ENCODE results near the gene CCNF.

The CCNF gene

DNA sequence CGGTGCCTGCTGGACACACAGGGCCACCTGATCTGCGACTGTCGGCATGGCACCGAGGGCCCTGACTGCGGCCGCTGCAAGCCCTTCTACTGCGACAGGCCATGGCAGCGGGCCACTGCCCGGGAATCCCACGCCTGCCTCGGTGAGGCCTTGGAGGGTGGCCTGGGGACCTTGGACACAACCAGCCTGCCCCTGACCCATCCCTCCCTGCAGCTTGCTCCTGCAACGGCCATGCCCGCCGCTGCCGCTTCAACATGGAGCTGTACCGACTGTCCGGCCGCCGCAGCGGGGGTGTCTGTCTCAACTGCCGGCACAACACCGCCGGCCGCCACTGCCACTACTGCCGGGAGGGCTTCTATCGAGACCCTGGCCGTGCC lies 43.2 kb downstream of the CCNF start (continued):
- TF ChIP-seq GLIS3 (CRISPR knock-in tag; IDR thresholded peaks at IDR 0.05): no peak
- no peak for TF ChIP-seq ZNF8 (CRISPR knock-in tag; IDR thresholded peaks at IDR 0.05)
- TF ChIP-seq SNAI2 (CRISPR knock-in tag; IDR thresholded peaks at IDR 0.05): no peak
- TF ChIP-seq BACH2 (CRISPR knock-in tag; IDR thresholded peaks at IDR 0.05; ENCODE audit: borderline replicate concordance): no peak
- no peak for TF ChIP-seq ZFP3 (CRISPR knock-in tag; IDR thresholded peaks at IDR 0.05)
- TF ChIP-seq ZFP30 (CRISPR knock-in tag; IDR thresholded peaks at IDR 0.05): no peak

DNA sequence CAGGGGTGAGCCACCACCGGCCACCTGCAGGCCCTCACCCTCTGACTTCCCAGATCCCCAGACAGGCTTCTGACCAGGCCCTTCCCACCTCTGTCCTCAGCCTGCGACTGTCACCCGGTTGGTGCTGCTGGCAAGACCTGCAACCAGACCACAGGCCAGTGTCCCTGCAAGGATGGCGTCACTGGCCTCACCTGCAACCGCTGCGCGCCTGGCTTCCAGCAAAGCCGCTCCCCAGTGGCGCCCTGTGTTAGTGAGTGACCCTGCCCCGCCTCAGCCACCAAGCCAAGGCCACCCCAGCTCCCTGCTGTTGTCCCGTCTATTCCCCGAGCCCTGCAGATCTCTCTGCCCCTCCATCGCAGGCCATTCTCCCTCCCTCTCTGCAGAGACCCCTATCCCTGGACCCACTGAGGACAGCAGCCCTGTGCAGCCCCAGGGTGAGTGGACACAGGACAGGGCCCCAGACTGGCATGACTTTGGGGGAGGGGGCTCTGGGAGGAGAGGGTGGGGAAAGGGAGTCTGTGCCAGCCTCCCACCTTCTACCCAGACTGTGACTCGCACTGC lies 43.7 kb downstream of the CCNF start:
- TF ChIP-seq, protein P1, sequence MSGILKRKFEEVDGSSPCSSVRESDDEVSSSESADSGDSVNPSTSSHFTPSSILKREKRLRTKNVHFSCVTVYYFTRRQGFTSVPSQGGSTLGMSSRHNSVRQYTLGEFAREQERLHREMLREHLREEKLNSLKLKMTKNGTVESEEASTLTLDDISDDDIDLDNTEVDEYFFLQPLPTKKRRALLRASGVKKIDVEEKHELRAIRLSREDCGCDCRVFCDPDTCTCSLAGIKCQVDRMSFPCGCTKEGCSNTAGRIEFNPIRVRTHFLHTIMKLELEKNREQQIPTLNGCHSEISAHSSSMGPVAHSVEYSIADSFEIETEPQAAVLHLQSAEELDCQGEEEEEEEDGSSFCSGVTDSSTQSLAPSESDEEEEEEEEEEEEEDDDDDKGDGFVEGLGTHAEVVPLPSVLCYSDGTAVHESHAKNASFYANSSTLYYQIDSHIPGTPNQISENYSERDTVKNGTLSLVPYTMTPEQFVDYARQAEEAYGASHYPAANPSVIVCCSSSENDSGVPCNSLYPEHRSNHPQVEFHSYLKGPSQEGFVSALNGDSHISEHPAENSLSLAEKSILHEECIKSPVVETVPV (CRISPR knock-in tag; IDR thresholded peaks at IDR 0.05): no peak
- TF ChIP-seq PATZ1 (CRISPR knock-in tag; IDR thresholded peaks at IDR 0.05; ENCODE audit: borderline replicate concordance): no peak
- TF ChIP-seq, protein P2, sequence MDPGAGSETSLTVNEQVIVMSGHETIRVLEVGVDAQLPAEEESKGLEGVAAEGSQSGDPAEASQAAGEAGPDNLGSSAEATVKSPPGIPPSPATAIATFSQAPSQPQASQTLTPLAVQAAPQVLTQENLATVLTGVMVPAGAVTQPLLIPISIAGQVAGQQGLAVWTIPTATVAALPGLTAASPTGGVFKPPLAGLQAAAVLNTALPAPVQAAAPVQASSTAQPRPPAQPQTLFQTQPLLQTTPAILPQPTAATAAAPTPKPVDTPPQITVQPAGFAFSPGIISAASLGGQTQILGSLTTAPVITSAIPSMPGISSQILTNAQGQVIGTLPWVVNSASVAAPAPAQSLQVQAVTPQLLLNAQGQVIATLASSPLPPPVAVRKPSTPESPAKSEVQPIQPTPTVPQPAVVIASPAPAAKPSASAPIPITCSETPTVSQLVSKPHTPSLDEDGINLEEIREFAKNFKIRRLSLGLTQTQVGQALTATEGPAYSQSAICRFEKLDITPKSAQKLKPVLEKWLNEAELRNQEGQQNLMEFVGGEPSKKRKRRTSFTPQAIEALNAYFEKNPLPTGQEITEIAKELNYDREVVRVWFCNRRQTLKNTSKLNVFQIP (CRISPR knock-in tag; IDR thresholded peaks at IDR 0.05; ENCODE audit: borderline replicate concordance, low read depth): no peak
- TF ChIP-seq TCF4 (CRISPR knock-in tag; IDR thresholded peaks at IDR 0.05; ENCODE audit: borderline replicate concordance): no peak
- TF ChIP-seq ESRRG (CRISPR knock-in tag; IDR thresholded peaks at IDR 0.05): no peak
- TF ChIP-seq CSDC2 (CRISPR knock-in tag; IDR thresholded peaks at IDR 0.05): no peak
- no peak for TF ChIP-seq ZNF8 (CRISPR knock-in tag; IDR thresholded peaks at IDR 0.05)
- no peak for TF ChIP-seq CREB5 (CRISPR knock-in tag; IDR thresholded peaks at IDR 0.05; ENCODE audit: low read depth)
- no peak for TF ChIP-seq ZFP3 (CRISPR knock-in tag; IDR thresholded peaks at IDR 0.05)
- TF ChIP-seq RARB (CRISPR knock-in tag; IDR thresholded peaks at IDR 0.05): no peak
- no peak for TF ChIP-seq SNAI2 (CRISPR knock-in tag; IDR thresholded peaks at IDR 0.05)
- no peak for TF ChIP-seq ZC3H10 (CRISPR knock-in tag; IDR thresholded peaks at IDR 0.05)
- no peak for TF ChIP-seq ISL1 (CRISPR knock-in tag; IDR thresholded peaks at IDR 0.05)
- TF ChIP-seq PPARA (CRISPR knock-in tag; IDR thresholded peaks at IDR 0.05; ENCODE audit: borderline replicate concordance): no peak
- no peak for TF ChIP-seq ZNF565 (CRISPR knock-in tag; conservative IDR thresholded peaks at IDR 0.05; ENCODE audit: low read depth)
- TF ChIP-seq ZFP30 (CRISPR knock-in tag; IDR thresholded peaks at IDR 0.05): no peak
- no peak for TF ChIP-seq OSR1 (CRISPR knock-in tag; IDR thresholded peaks at IDR 0.05)
- ATAC-seq: no peak

- TF ChIP-seq, protein P2 (CRISPR knock-in tag; IDR thresholded peaks at IDR 0.05; ENCODE audit: borderline replicate concordance, low read depth): no peak
- TF ChIP-seq CSDC2 (CRISPR knock-in tag; IDR thresholded peaks at IDR 0.05): no peak
- TF ChIP-seq PATZ1 (CRISPR knock-in tag; IDR thresholded peaks at IDR 0.05; ENCODE audit: borderline replicate concordance): no peak
- no peak for TF ChIP-seq ZNF8 (CRISPR knock-in tag; IDR thresholded peaks at IDR 0.05)
- ATAC-seq: no peak
These were observed 44.2 kb downstream of the CCNF start for GRCh38 chr16:2473446-2473926.

Data from SK-N-SH treated with all-trans-retinoic acid at 6 μM for 48 hours (cell line).